GM21447 (cell line): ENCODE data around the gene ALX3.
A peak's percentile ranks its signal among the peaks of the same experiment; 100 is the strongest.
"Not testable (repeated sequence)": the region's sequence is repeated elsewhere in the genome, so short reads cannot be mapped to it uniquely, and the experiment has no call there.

Source experiments
- ATAC-seq: cut with Tn5 transposase; IDR thresholded peaks from one replicate; pipeline ENCODE4 v1.9.1; 2021; ENCODE audit not compliant: unreplicated experiment

Gene ALX3

DNA sequence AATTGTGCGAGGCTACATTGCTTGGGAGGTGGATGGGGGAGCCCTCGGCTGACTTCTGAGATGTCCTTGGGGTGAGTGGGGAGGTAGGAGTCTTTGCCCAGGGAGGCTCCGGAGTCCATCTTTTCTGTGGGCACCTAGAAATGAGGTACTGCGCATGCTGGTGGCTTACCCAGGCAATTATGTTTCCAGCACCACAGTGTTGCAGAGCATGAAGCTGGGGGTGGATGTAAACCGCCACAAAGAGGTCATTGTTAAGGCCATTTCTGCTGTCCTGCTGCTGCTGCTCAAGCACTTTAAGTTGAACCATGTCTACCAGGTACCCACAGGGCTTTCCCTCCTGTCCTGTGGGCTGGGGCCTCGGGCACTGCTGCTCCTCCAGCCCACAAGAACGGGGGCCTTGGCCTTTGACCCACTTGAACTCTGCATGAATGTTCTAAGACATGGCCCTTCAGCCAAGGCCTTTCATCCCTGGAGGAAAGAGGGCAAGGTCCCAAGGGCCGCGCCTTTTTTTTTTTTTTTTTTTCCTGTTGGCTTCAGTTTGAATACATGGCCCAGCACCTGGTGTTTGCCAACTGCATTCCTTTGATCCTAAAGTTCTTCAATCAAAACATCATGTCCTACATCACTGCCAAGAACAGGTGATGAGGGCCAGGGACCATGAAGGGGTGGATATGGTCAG is 21.4 kb downstream of the ALX3 start:
- ATAC-seq = no peak

DNA sequence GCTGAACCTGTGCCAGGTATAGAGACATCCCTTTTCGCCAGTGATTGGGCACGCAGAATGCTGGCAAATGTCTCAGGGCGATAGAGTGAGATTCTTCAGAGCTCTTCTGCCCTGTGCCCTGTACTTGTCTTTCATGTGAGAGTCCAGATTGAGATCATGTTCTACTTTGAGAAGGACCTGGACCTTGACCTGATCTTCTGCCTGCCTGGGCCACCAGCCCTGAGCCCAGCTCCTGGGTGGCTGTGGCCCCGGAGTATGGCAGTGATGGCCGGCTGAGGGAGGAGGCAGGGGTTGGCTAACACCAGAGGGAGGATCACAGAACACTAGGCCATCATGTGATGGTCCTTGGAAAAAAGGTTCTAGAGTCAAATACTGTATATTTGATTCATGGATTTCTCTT is 22.2 kb downstream of the ALX3 start:
- no peak for ATAC-seq

- no peak for ATAC-seq
Observed at GRCh38 chr1:110047463-110047862, 23.0 kb downstream of the ALX3 start.

DNA sequence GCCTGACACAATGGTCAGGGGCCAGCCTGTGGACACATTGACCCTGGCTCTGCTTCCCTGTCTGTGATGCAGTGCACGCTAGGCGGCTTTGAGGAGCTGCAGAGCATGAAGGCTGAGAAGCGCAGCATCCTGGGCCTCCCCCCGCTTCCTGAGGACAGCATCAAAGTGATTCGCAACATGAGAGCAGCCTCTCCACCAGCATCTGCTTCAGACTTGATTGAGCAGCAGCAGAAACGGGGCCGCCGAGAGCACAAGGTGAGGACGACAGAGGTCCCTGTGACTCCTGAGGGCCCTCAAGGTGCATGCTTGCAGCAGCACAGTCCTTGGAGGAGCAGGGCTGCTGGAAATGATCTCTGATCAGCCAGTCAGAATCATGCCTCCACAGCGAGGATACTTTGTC is 27.5 kb downstream of the ALX3 start:
- ATAC-seq = no peak

DNA sequence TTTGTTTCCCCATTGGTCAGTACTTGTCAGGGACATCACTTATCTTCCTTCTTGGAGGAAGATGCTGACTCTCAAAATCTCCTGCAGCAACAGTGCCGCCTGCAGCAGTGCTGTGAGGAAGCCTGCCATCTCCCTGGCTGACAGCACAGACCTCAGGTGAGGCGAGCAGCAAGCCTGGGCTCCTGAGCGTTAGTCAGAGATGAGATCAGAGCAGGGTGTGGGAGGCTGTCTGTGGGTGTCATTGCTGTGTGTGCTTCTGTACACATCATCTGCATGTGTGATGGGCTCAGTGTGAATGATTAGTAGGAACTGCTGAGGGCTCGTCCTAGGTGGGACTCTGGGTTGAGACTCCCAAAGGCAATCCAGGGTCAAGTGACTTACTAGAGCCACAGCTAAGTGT is 29.9 kb downstream of the ALX3 start:
- ATAC-seq = no peak

DNA sequence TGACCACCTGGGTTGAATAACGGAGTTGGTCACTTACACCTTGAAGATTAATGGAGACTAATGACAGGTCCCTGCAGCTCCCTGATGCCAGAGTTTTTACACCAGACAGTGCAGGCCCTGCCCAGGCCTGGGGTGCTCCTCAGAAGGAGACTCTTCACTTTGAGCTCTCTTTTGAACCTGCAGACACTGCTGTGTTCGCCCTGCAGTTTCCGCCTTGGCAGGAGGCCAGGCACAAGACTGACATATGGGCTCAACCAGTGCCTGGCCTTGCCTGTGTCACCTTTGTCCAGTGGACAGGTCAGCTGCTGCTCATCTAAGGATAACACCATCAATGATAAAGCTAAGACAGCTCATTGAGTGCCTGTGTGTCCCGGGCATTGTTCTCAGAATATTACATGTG is 30.8 kb downstream of the ALX3 start:
- ATAC-seq = no peak

DNA sequence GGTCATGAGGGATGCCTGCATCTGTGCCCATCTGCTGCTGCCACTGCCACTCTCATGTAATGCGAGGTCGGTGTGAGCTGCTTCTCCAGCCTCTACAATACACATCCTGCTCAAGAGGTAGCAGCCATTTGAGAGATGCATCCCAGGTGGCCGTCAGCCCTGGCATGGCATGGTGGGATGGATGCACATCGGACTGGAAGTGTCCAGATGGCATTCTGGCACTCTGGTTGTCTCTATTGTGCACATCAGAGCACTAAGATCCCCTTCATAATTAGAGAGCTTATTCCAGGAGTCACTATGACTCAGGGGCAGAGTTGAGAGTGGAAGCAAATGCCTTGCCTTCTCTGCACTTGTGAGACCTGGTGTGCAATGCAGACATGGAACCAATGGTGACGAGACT is 32.2 kb downstream of the ALX3 start:
- no peak for ATAC-seq

DNA sequence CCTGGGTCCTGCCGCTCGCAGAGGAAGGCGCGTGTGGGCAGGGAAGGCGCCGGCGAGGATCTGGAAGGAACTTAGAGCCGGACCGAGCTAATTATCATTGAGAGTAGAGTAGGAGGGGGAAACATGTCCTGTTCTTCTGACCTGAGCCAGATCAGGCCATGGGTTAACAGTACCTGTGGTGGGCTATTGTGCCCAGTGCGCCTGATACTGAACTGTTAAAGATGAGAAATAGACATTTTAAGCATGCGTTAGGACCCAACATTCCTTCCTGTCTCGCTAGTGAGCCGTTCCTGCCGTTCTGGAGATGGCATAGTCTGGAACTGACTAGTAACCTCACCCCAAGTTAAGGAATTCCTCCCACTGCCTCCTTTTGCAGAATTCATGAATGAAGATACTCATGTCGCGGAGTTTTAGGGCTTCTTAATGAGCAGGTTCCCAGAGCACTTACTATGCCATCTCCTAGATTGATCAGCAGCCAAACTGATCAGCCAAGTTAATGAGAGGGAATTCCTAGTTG is 35.2 kb downstream of the ALX3 start:
- peak; percentile 10 for ATAC-seq

- ATAC-seq = peak; percentile 93
Observed at GRCh38 chr1:110034451-110035235, 35.8 kb downstream of the ALX3 start, which contains the start of gene STRIP1. STRIP1 (plus strand) TSS chr1:110034624; CDS start chr1:110034638, 14 bp downstream.

DNA sequence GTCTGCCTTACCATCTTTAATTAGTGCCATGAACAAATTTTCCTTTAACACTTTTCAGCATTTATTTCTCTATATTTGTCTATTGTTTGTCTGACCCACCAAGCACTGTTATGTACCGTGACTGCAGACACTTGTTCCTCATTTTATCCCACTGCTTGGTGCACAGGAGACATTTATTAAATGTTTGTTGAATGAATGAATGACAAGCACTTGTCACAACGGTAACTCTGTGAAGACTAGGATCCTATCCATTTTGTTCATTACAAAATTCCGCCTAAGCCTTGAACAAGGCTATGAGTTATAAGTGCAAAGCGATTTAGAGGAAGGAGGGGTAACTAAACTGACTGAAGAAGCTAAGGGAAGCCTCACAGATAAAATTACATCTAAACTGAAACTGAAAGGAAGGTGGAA is 36.4 kb downstream of the ALX3 start:
- ATAC-seq = no peak

GRCh38 chr1:110033421-110033820 is 37.1 kb downstream of the ALX3 start:
- no peak for ATAC-seq

GRCh38 chr1:110032327-110032726 is 38.1 kb downstream of the ALX3 start:
- no peak for ATAC-seq

- not testable (repeated sequence) for ATAC-seq
Observed at GRCh38 chr1:110030687-110031086, 39.8 kb downstream of the ALX3 start.

GRCh38 chr1:110024613-110025012 is 45.9 kb downstream of the ALX3 start:
- ATAC-seq = no peak

GRCh38 chr1:110021285-110021684 is 49.2 kb downstream of the ALX3 start:
- no peak for ATAC-seq

DNA sequence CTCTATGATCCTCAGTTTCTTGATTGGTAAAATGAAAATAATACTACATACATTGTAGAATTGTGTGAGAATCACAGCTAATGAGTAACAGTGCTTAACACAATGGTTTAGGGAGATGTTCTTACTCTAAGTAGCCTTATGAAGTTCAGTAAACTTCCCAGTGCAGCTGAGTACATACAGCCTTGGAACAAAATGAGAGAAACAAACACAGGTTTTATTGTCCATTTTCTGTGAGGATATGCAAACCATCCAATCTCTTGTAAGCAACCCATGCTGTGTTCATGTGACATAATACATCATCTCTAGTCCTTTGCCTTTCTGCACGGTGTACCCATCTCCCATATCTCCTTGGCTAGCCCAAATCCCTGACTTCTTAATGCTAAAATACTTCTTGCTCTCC is 50.7 kb downstream of the ALX3 start:
- no peak for ATAC-seq

GRCh38 chr1:110018396-110018795 is 52.1 kb downstream of the ALX3 start:
- no peak for ATAC-seq

DNA sequence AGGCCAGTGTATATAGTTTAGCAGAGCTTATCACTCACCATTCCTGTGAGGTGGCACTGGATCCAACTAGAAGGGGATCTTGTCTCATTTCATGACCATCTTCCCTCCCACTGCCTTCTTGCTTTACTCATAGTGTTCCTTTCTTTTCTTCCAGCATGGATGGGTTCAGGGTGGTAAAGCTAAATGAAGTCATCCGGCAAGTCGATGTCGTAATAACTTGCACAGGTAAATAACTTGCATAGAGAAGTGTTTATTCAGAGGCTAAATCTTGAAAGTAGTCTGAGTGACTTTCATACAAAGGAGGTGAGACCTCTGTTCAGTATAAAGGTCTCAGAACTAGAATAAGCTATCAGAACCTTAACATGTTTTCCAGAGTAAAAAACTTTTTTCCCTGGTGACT is 52.7 kb downstream of the ALX3 start:
- no peak for ATAC-seq

DNA sequence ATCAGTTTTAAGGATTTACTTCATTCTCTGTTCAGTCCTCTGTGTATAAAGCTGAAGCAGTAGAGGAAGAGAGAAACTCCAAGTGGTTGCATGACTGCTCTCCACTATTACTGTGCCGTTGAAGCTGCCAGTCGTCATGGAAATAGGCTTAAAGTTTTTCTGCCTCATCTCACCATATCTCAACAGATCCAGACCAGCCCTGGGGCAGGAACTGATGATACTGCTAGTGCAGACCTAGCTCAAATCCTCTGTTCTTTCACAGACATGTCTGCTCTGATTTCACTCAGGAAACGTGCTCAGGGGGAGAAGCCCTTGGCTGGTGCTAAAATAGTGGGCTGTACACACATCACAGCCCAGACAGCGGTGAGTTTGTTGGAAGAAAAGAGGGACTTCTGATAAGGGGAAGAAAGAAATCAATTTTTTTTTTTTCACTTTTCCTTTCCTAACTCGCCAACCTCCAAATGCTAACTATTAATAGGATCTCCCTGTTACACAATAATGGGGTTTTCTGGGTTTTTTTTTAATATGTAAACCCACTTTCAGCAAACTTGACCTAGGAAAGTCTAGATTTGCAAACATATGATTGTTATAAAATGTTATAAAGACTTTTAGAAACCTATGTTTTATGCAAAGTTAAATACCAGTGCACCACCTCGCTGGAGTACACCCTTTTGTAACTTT is 58.2 kb downstream of the ALX3 start:
- peak; percentile 62 for ATAC-seq

DNA sequence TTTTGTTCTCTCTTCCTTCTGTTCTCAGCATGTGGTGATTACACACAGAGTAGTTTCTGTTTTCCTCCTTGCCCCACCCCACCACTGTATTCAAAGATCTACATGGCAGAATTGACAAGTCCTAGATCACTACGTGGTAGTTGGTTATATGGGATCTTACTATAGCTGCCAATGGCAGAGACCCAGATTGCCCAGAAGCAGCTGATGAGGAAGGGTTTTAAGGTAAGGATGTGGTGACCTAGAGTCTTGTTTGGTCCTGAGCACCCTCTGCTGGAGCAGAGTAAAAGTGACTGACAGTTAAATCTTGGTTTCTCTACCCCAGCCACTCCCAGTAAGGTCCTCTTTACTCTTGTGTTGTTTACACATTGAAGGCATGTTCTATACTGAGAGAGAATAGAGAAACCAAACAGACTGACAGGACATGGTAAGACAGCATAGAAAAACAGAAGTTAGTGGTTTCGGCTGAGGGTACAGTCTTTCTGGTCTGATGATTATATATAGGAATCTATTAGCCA is 58.9 kb downstream of the ALX3 start:
- ATAC-seq = peak; percentile 98
